Measurements from ENCODE around the gene CFAP157.

Gene CFAP157

GRCh38 chr9:127706836-127707241 lies at the start of gene CFAP157:
TSS of gene CFAP157 (plus strand) at chr9:127706988. CDS start at chr9:127707032, 44 bp downstream.
- no peak for DNase-seq (ENCODE audit: low read depth, low spot score)

DNA sequence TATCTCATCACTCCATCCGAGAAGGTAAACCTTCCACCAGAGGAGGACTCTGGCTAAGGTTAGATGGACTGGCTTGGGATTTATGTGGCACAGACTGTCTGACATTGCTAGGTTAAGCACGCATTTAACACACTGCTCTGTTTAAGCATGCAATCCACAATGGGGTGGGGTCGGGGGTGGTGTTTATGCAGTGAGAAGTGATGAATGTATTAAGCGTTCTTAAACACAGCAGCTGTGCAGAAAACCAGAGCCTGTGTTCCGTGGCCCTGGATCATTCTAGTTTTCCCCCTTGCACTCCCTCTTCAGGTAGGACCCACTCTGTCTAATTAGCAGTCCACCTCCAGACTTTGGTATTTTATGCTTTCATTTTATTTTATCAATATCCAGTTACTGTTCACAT lies 48.4 kb upstream of the CFAP157 start:
- DNase-seq (ENCODE audit: low read depth, low spot score): no peak

- DNase-seq (ENCODE audit: low read depth, low spot score): no peak
Measured at GRCh38 chr9:127660886-127661741, 45.7 kb upstream of the CFAP157 start.

GRCh38 chr9:127662617-127663016 lies 44.2 kb upstream of the CFAP157 start:
- DNase-seq (ENCODE audit: low read depth, low spot score): no peak

- no peak for DNase-seq (ENCODE audit: low read depth, low spot score)
Measured at GRCh38 chr9:127664324-127664677, 42.5 kb upstream of the CFAP157 start.

GRCh38 chr9:127664678-127665507 lies 41.9 kb upstream of the CFAP157 start:
- no peak for DNase-seq (ENCODE audit: low read depth, low spot score)

- DNase-seq (ENCODE audit: low read depth, low spot score): no peak
Measured at GRCh38 chr9:127667127-127667844, 39.5 kb upstream of the CFAP157 start.

DNA sequence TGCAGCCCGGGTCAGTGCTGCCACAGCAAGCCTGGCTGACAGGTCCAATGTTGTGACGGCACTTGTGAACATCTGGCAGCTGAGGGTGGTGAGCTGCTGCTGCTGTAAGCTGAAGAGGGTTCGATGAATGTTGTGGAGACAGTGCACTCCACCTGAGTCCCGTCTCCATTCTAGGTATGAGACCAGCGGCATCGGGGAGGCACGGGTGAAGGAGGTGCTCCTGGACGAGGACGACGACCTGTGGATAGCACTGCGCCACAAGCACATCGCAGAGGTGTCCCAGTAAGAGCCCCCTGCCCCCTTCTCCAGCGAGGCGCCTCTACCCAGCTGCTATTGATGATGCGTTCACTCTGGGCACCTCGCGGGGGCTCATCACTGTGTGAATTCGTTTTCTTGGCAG lies 38.9 kb upstream of the CFAP157 start:
- DNase-seq (ENCODE audit: low read depth, low spot score): no peak

DNA sequence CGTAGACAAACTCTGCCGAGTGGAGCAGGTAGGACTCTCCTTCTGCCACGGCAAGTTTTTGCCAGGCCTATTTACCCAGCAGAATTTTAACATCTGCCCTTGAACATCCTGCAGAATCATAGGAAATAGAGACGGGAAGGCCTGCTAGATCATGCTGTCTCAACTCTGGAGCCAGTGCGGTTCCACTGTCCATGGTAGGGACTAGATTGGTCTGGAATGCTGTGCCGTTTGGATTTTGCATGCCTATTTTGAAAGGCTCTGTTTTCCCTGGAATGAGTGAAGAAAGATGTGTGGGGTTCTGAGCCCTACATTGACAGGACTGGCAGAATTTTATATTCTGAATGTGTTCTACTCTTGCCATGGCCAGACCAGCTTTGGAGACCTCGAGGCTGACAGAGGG lies 33.6 kb upstream of the CFAP157 start:
- DNase-seq (ENCODE audit: low read depth, low spot score): no peak

DNA sequence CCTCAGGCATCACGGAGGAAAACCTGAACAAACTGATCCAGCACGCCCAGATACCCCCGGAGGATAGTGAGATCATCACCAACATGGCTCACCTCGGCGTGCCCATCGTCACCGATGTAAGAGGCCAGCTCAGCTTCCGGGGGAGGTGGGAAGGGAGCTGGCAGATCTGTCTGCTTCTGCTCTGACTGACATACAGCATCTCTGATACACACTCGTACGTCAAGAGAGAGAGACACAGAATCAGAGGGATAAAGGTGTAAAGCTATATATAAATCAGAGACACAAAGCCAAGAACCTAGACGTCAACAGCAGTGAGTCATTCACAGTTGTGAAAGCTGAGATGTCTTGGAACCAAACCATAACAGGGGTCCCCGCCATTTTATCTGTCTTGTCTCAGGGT lies 30.1 kb upstream of the CFAP157 start:
- DNase-seq (ENCODE audit: low read depth, low spot score): no peak

- DNase-seq (ENCODE audit: low read depth, low spot score): no peak
Measured at GRCh38 chr9:127679506-127679905, 27.3 kb upstream of the CFAP157 start.

- DNase-seq (ENCODE audit: low read depth, low spot score): no peak
Measured at GRCh38 chr9:127680226-127680625, 26.6 kb upstream of the CFAP157 start.

- DNase-seq (ENCODE audit: low read depth, low spot score): no peak
Measured at GRCh38 chr9:127680846-127681245, 25.9 kb upstream of the CFAP157 start.

GRCh38 chr9:127682351-127683136 lies 24.2 kb upstream of the CFAP157 start:
- DNase-seq (ENCODE audit: low read depth, low spot score): no peak

- no peak for DNase-seq (ENCODE audit: low read depth, low spot score)
Measured at GRCh38 chr9:127683723-127684122, 23.1 kb upstream of the CFAP157 start.

GRCh38 chr9:127684576-127684975 lies 22.2 kb upstream of the CFAP157 start:
- DNase-seq (ENCODE audit: low read depth, low spot score): peak; percentile 66

DNA sequence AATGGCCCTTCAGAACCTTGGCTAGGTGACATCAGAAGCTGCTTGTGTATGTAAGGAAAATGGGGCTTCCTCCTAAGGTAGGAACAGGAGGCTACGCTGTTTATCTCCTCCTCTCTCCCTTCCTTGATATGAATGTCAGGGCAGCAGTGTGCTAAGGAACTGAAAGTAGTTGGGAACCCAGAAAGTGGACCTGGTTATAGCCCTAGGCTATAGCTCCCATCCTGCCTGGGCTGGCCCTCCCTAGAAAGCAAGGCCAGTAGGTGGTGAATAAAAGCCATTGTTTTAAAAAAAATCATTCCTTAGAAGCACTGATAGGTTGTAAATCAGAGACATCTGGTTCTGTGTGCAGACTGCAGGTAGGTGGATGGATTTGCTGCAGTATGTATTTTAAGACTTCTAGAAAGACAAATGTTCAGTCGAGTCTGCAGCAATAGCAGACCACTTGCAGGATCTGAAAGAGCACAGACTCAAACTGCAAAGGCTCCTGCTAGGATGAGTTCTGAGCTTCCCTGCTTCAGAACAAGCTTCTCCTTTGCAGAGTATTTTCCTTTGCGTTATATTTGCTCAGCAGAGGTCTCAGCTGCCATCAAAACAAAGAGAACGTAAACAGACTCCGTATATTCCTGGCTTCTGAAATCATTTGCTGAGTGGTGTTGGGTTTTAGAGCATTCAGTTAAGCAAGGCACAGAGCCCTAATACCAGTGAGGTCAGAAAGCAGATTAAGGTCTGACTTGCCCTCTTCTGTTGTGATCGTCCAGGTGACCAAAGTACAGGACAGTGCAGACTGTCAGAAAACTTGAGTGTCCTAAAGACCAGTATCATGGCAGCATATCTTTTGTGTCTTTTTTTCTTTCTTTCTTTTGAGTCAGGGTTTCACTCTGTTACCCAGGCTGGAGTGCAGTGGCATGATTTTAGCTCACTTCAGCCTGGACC lies 20.1 kb upstream of the CFAP157 start:
- no peak for DNase-seq (ENCODE audit: low read depth, low spot score)

DNA sequence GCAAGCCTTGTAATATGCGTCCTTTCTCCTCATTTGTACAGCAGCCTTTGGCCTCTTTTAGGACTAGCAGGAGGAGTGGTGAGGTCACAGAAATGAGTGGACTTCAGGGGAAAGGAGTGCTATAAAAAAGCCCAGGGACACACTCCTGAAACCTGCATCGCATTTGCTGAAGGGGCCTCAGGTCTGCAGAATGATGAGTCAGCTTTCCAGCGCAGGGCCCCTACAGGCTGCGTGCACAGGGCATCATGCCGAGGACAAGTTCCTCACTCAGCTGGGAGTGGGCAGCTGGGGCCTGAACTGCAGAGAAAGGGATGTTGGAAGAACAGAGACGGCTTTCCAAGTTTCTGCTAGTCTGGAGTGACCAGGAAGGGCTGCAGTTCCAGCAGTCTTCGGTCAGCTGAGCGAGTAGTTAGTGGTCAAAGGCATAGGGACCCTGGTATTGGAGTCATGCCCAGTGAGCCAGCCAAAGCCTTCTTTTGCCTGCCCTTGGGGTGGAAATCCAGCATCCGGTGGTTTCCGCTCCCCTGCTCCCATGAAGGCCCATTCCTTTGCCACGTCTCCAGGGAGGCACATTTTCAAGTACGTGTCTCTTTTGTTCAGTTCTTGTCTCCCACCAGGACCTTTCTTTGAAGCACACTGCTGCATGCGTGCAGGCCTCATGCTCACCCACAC lies 17.3 kb upstream of the CFAP157 start:
- no peak for DNase-seq (ENCODE audit: low read depth, low spot score)

DNA sequence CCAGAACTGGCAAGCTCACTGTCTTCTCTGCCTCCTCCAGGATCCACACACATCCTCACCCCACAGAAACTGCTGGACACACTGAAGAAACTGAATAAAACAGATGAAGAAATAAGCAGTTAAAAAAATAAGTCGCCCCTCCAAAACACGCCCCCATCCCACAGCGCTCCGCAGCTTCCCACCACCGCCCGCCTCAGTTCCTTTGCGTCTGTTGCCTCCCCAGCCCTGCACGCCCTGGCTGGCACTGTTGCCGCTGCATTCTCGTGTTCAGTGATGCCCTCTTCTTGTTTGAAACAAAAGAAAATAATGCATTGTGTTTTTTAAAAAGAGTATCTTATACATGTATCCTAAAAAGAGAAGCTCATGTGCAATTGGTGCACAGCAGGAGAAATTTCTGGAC lies 16.1 kb upstream of the CFAP157 start:
- no peak for DNase-seq (ENCODE audit: low read depth, low spot score)

GRCh38 chr9:127692071-127692470 lies 14.7 kb upstream of the CFAP157 start:
- no peak for DNase-seq (ENCODE audit: low read depth, low spot score)
